Astrocyte of the spinal cord (primary cell): Measurements from ENCODE around the gene IFNG-AS1.

Source experiments
- DNase-seq: peaks from one replicate; pipeline ENCODE4 v3.0.0; 2011; ENCODE audit warnings: low read depth, low spot score
- H3K4me3 ChIP-seq: 2 replicates; pipeline ENCODE4 v1.5.1; 2011; ENCODE audit warnings: low read depth, mild to moderate bottlenecking, low read length, moderate library complexity
- CTCF ChIP-seq: IDR thresholded peaks from 2 replicates; pipeline ENCODE4 v1.5.1; 2012; ENCODE audit warnings: low read depth, mild to moderate bottlenecking, low read length, inconsistent platforms
- in situ Hi-C: cut with HindIII; loops from 2 replicates; pipeline ENCODE4 v1.10.0; 2017; ENCODE audit warnings: low sequenced_read_pairs

Gene IFNG-AS1

GRCh38 chr12:67952787-67953186 lies 36.5 kb upstream of the IFNG-AS1 start:
- DNase-seq = no peak
- in situ Hi-C loops = no loop called here
- H3K4me3 ChIP-seq = no peak overlapping the region
- TF ChIP-seq CTCF = no peak

- in situ Hi-C loops = no loop called here
- H3K4me3 ChIP-seq = no peak overlapping the region
- DNase-seq = no peak
- TF ChIP-seq CTCF = no peak
These were observed 31.9 kb upstream of the IFNG-AS1 start for GRCh38 chr12:67957383-67957782.

GRCh38 chr12:67958187-67958586 lies 31.1 kb upstream of the IFNG-AS1 start:
- in situ Hi-C loops = no loop called here
- H3K4me3 ChIP-seq = no peak overlapping the region
- DNase-seq = no peak
- TF ChIP-seq CTCF = no peak

- H3K4me3 ChIP-seq = no peak overlapping the region
- no peak for DNase-seq
- in situ Hi-C loops = no loop called here
- TF ChIP-seq CTCF = no peak
These were observed 24.8 kb upstream of the IFNG-AS1 start for GRCh38 chr12:67964456-67964855.

GRCh38 chr12:67966560-67966959 lies 22.7 kb upstream of the IFNG-AS1 start:
- in situ Hi-C loops = no loop called here
- no peak for TF ChIP-seq CTCF
- no peak for DNase-seq
- no peak overlapping the region for H3K4me3 ChIP-seq

GRCh38 chr12:67968321-67968720 lies 20.9 kb upstream of the IFNG-AS1 start:
- TF ChIP-seq CTCF = no peak
- H3K4me3 ChIP-seq = no peak overlapping the region
- in situ Hi-C loops = no loop called here
- peak; percentile 14 for DNase-seq

GRCh38 chr12:67968725-67969124 lies 20.5 kb upstream of the IFNG-AS1 start:
- TF ChIP-seq CTCF = no peak
- no peak overlapping the region for H3K4me3 ChIP-seq
- in situ Hi-C loops = no loop called here
- DNase-seq = no peak
